NCI-H2029 treated with DMSO at 0.1 percent for 48 hours (cell line): Measurements from ENCODE around the gene PIK3C2A.

ENCODE experiments used
- DNase-seq: peaks from one replicate; lab custom pipeline; 2025; lab: John Stamatoyannopoulos, UW

Gene PIK3C2A

GRCh38 chr11:17161515-17161914 lies 46.3 kb downstream of the PIK3C2A start:
- DNase-seq = no peak

DNA sequence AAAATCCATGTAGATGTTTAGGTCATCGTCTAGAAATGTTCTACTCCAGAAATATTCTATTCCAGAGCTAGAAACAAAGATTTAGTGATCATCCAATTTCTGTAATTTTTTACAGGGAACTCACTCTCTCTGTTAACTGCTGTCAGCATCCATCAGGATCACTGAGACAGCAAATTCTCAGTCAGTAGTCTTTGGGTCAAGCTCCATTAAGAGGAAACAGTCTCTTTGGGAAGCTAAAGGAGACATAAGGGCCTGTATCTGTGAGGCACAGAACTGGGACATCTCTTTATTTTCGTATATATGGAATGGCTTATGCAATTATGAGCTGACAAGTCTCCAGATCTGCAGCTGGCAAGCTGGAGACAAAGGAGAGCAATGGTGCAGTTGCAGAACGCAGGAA lies 48.3 kb downstream of the PIK3C2A start:
- DNase-seq = no peak
